OCI-LY7 (cell line): ENCODE measurements around the gene GLCE. TPM values are rescaled to one million over a fixed set of nuclear protein-coding genes. Genes with fewer than 3 reads are reported as not detected.

Experiments used
- BruUV-seq: library from RNA; stranded (reverse); fragments of 400-500 nt; replicated peaks from 2 replicates; lab custom pipeline; 2021; lab: Mats Ljungman, UMichigan
- CTCF ChIA-PET: fragments of 300-600 bp; sonication (Branson Sonifier 250); formaldehyde crosslinking; loops from one replicate; lab custom pipeline; 2022; ENCODE audit warnings: antibody characterized with exemption; ENCODE audit not compliant: unreplicated experiment; lab: Charles Lee
- POLR2A ChIA-PET: fragments of 300-600 bp; sonication (Branson Sonifier 250); formaldehyde crosslinking; loops from one replicate; lab custom pipeline; 2022; ENCODE audit warnings: antibody characterized with exemption; lab: Charles Lee
- DNase-seq: peaks from one replicate; pipeline ENCODE4 v3.0.0-alpha.2; 2015; ENCODE audit warnings: low spot score
- H2AFZ ChIP-seq: fragments of 200-600 bp; sonication (generic), shearing (Covaris generic); 2 replicates; pipeline ENCODE4 v1.6.1; 2014; ENCODE audit warnings: mild to moderate bottlenecking, antibody characterized with exemption, low read length, moderate library complexity
- H3K27ac ChIP-seq: fragments of 200-600 bp; sonication (generic); 2 replicates; pipeline ENCODE4 v1.5.1; 2014; ENCODE audit warnings: mixed run types, low read depth, mild to moderate bottlenecking, moderate library complexity, low read length, inconsistent platforms; ENCODE audit not compliant: poor library complexity, severe bottlenecking
- H3K36me3 ChIP-seq: fragments of 200-600 bp; sonication (generic); 2 replicates; pipeline ENCODE4 v1.6.1; 2014; ENCODE audit warnings: mild to moderate bottlenecking, antibody characterized with exemption, low read length, moderate library complexity, mixed read lengths; ENCODE audit not compliant: insufficient read depth
- H3K4me1 ChIP-seq: fragments of 200-600 bp; sonication (generic); 2 replicates; pipeline ENCODE4 v1.5.1; 2014; ENCODE audit warnings: mild to moderate bottlenecking, low read length; ENCODE audit not compliant: insufficient read depth, poor library complexity, severe bottlenecking
- H3K4me2 ChIP-seq: fragments of 200-600 bp; sonication (generic); 2 replicates; pipeline ENCODE4 v1.6.1; 2014; ENCODE audit warnings: mild to moderate bottlenecking, low read length
- H3K4me3 ChIP-seq: fragments of 200-600 bp; sonication (generic); 2 replicates; pipeline ENCODE4 v1.5.1; 2014; ENCODE audit warnings: mild to moderate bottlenecking, low read depth, low read length; ENCODE audit not compliant: poor library complexity, severe bottlenecking
- H3K79me2 ChIP-seq: fragments of 200-600 bp; sonication (generic); 2 replicates; pipeline ENCODE4 v1.6.1; 2016; ENCODE audit warnings: low read depth, mild to moderate bottlenecking, low read length, moderate library complexity, mixed read lengths; ENCODE audit not compliant: insufficient read depth
- H3K9me2 ChIP-seq: fragments of 200-600 bp; sonication (generic); 2 replicates; pipeline ENCODE4 v1.6.1; 2016; ENCODE audit warnings: mild to moderate bottlenecking, low read length, mixed read lengths; ENCODE audit not compliant: insufficient read depth
- H3K9me3 ChIP-seq: fragments of 200-600 bp; sonication (generic); 2 replicates; pipeline ENCODE4 v1.6.1; 2014; ENCODE audit warnings: mild to moderate bottlenecking, mixed run types, low read length, mixed read lengths
- H4K20me1 ChIP-seq: fragments of 200-600 bp; sonication (generic); 2 replicates; pipeline ENCODE4 v1.6.1; 2014; ENCODE audit warnings: mild to moderate bottlenecking, antibody characterized with exemption, low read length, moderate library complexity, mixed read lengths; ENCODE audit not compliant: insufficient read depth
- EZH2phosphoT487 ChIP-seq: fragments of 200-600 bp; sonication (generic); IDR thresholded peaks from 2 replicates; pipeline ENCODE4 v1.6.1; 2018; ENCODE audit warnings: low read depth, borderline replicate concordance, mild to moderate bottlenecking, mixed run types, antibody characterized with exemption, low read length, moderate library complexity, mixed read lengths
- intact Hi-C: fragments of 100-400 bp; cut with micrococcal nuclease; formaldehyde crosslinking; loops from one replicate; pipeline ENCODE4 v1.10.0; 2022; ENCODE audit not compliant: unreplicated experiment
- total RNA-seq, 2 experiments: library from RNA; depleted of rRNA in 1 of 2; stranded (reverse); fragments of >200 nt in 1 of 2; shearing (Covaris generic) in 1 of 2; gene quantifications; 2 replicates each; pipeline ENCODE4 v1.2.3, GENCODE V29; 2014 to 2022
- TF ChIP-seq, protein P1 (sequence below): fragments of 200-600 bp; sonication (generic); conservative IDR thresholded peaks from 2 replicates; pipeline ENCODE4 v1.5.1; 2014; ENCODE audit warnings: mild to moderate bottlenecking, antibody characterized with exemption, low read length, moderate library complexity, mixed read lengths

GLCE gene
- total RNA-seq, 2 experiments from 2014 or later, result 7.0 to 7.1 TPM

- no peak for DNase-seq
- H3K9me3 ChIP-seq, result no peaks in the 10 kb centered on the region
- no TSS peak for BruUV-seq
- H4K20me1 ChIP-seq, result no peaks in the 10 kb centered on the region
- H3K36me3 ChIP-seq, result no peaks in the 10 kb centered on the region
- H2AFZ ChIP-seq, result no peak overlapping the region
- no peak overlapping the region for H3K4me2 ChIP-seq
- ChIA-PET POLR2A (interaction anchor here (1.1 kb wide), 1 partner anchor 9 kb away, joined by 3 read pairs; no protein-coding TSS in a partner anchor), CTCF (no interaction called here)
- no peak overlapping the region for H3K27ac ChIP-seq
- no peak overlapping the region for H3K4me3 ChIP-seq
- no peak for TF ChIP-seq EZH2phosphoT487
- TF ChIP-seq, protein P1, sequence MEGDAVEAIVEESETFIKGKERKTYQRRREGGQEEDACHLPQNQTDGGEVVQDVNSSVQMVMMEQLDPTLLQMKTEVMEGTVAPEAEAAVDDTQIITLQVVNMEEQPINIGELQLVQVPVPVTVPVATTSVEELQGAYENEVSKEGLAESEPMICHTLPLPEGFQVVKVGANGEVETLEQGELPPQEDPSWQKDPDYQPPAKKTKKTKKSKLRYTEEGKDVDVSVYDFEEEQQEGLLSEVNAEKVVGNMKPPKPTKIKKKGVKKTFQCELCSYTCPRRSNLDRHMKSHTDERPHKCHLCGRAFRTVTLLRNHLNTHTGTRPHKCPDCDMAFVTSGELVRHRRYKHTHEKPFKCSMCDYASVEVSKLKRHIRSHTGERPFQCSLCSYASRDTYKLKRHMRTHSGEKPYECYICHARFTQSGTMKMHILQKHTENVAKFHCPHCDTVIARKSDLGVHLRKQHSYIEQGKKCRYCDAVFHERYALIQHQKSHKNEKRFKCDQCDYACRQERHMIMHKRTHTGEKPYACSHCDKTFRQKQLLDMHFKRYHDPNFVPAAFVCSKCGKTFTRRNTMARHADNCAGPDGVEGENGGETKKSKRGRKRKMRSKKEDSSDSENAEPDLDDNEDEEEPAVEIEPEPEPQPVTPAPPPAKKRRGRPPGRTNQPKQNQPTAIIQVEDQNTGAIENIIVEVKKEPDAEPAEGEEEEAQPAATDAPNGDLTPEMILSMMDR, result no peak
- H3K4me1 ChIP-seq, result no peaks in the 10 kb centered on the region
- no peaks in the 10 kb centered on the region for H3K9me2 ChIP-seq
- intact Hi-C loops, result no loop called here
- H3K79me2 ChIP-seq, result no peaks in the 10 kb centered on the region
Measured at GRCh38 chr15:69277316-69277715, 116.9 kb downstream of the GLCE start.

DNA sequence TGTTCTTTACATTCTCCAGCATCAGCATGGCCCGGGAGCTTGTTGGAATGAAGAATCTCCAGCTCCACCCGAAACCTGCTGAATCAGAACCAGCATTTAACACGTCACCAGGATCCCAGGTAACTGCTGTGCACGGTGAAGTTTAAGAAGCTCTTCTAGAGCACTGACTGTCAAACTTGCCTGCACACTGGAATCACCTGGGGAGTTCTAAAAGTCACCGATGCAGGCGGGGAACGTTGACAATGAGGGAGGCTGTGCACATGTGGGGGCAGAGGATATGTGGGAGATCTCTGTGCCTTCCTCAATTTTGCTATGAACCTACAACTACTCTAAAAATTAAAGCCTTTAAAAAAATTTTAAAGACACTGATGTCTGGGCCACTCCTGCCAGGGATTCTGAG is 119.2 kb downstream of the GLCE start:
- Histone ChIP-seq H3K9me3 (no peaks in the 10 kb centered on the region), H3K9me2 (no peaks in the 10 kb centered on the region), H3K27ac (no peak overlapping the region), H2AFZ (no peak overlapping the region), H3K36me3 (no peaks in the 10 kb centered on the region), H4K20me1 (no peaks in the 10 kb centered on the region), H3K4me1 (no peaks in the 10 kb centered on the region), H3K4me2 (no peak overlapping the region), H3K79me2 (no peaks in the 10 kb centered on the region), H3K4me3 (no peak overlapping the region)
- DNase-seq, result no peak
- no peak for TF ChIP-seq EZH2phosphoT487
- TF ChIP-seq, protein P1, result no peak
- intact Hi-C loops, result no loop called here
- CTCF ChIA-PET, result no interaction called here
- POLR2A ChIA-PET, result no interaction called here
- no TSS peak for BruUV-seq

- Histone ChIP-seq H3K4me3 (no peak overlapping the region), H3K9me3 (no peaks in the 10 kb centered on the region), H3K27ac (no peak overlapping the region), H3K4me1 (no peaks in the 10 kb centered on the region), H3K4me2 (no peak overlapping the region), H3K9me2 (no peaks in the 10 kb centered on the region), H2AFZ (no peak overlapping the region), H3K79me2 (no peaks in the 10 kb centered on the region), H3K36me3 (no peaks in the 10 kb centered on the region), H4K20me1 (no peaks in the 10 kb centered on the region)
- ChIA-PET POLR2A (interaction anchor here (0.7 kb wide), 1 partner anchor 52 kb away, joined by 3 read pairs; no protein-coding TSS in a partner anchor), CTCF (no interaction called here)
- intact Hi-C loops, result no loop called here
- BruUV-seq, result no TSS peak
- TF ChIP-seq, protein P1, result no peak
- TF ChIP-seq EZH2phosphoT487, result no peak
- no peak for DNase-seq
Measured at GRCh38 chr15:69280783-69281182, 120.3 kb downstream of the GLCE start.
